Kidney tubule cell (primary cell): ENCODE data around the gene PAQR9.

Experiments used
- DNase-seq: peaks from one replicate; pipeline ENCODE4 v3.0.0-alpha.2; 2018; ENCODE audit warnings: low spot score

Gene PAQR9

GRCh38 chr3:142916605-142917004, 46.9 kb downstream of the PAQR9 start:
- no peak for DNase-seq

- no peak for DNase-seq
These were observed 47.8 kb downstream of the PAQR9 start for GRCh38 chr3:142915636-142916035.

DNA sequence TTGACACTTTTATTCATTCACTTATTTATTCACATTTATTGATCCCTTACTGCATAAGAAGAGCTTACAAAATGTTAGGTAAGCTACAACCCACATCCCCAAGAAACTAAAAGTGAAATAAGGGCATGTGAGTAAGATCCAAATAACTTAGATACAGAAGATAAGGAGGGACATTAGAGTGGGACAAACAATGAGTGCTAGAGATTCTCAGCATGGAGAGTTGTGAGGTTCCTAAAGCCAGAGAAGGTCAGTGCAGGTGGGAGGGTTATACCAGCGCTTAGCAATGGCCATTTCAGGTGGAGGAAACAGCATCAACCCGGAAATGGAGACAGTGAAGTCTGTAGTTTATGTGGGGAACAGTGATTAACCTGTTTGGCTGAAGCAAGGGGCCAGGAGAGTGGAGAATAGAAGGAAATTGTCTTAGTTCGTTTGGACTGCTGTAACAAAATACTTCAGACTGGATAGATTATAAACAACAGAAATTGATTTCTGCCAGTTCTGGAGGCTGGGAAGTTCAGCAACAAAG, 49.1 kb downstream of the PAQR9 start:
- DNase-seq, result no peak

GRCh38 chr3:142913432-142913831, 50.0 kb downstream of the PAQR9 start:
- no peak for DNase-seq

GRCh38 chr3:142912402-142913172, 50.9 kb downstream of the PAQR9 start:
- DNase-seq, result no peak
